Common myeloid progenitor, CD34-positive (primary cell): ENCODE measurements around the gene RBM39.

Experiments
- CTCF ChIA-PET: fragments of 350-600 bp; sonication (Branson Sonifier 250); formaldehyde crosslinking; loops from one replicate; lab custom pipeline; 2021; ENCODE audit warnings: antibody characterized with exemption; lab: Charles Lee
- POLR2A ChIA-PET: fragments of 350-600 bp; sonication (Branson Sonifier 250); formaldehyde crosslinking; loops from one replicate; lab custom pipeline; 2021; ENCODE audit warnings: antibody characterized with exemption; lab: Charles Lee
- DNase-seq, 3 donors: peaks; one replicate each; pipeline versions ENCODE4 v3.0.0 to v3.0.0-alpha.2; 2013
- H3K27ac ChIP-seq, 2 experiments: 1 replicate in 1 of 2; 2 replicates in 1 of 2; pipeline ENCODE4 v1.7.0; 2013; ENCODE audit warnings: inconsistent platforms in 2 of 2, low read length in 2 of 2, mild to moderate bottlenecking in 2 of 2, low read depth in 1 of 2, moderate library complexity in 1 of 2; ENCODE audit not compliant: severe bottlenecking in 2 of 2, insufficient read depth in 1 of 2, poor library complexity in 1 of 2
- H3K27me3 ChIP-seq, 5 experiments: replicated peaks in 2 of 5; 1 replicate in 3 of 5; 2 replicates in 2 of 5; pipeline versions ENCODE4 v1.6.1 to v1.7.0; 2013; ENCODE audit warnings: low read length in 4 of 5, mild to moderate bottlenecking in 2 of 5, moderate library complexity in 2 of 5, inconsistent platforms in 1 of 5; ENCODE audit not compliant: insufficient read depth in 5 of 5, control insufficient read depth in 4 of 5
- H3K36me3 ChIP-seq, 4 experiments: 1 replicate in 2 of 4; 2 replicates in 2 of 4; pipeline versions ENCODE4 v1.6.1 to v1.7.0; 2013; ENCODE audit warnings: low read length in 3 of 4, control low read depth in 1 of 4, mild to moderate bottlenecking in 1 of 4; ENCODE audit not compliant: control insufficient read depth in 4 of 4, insufficient read depth in 4 of 4
- H3K4me1 ChIP-seq, 4 experiments: 1 replicate in 3 of 4; 2 replicates in 1 of 4; pipeline versions ENCODE4 v1.6.1 to v1.7.1; 2013; ENCODE audit warnings: low read length in 3 of 4, mild to moderate bottlenecking in 3 of 4, control low read depth in 1 of 4, inconsistent platforms in 1 of 4, moderate library complexity in 1 of 4; ENCODE audit not compliant: control insufficient read depth in 4 of 4, insufficient read depth in 4 of 4; ENCODE audit errors: control extremely low read depth in 1 of 4
- H3K4me3 ChIP-seq, 7 experiments: 1 replicate in 4 of 7; 2 replicates in 3 of 7; pipeline versions ENCODE4 v1.5.1 to v1.7.0; 2013; ENCODE audit warnings: mild to moderate bottlenecking in 7 of 7, low read length in 6 of 7, moderate library complexity in 6 of 7, inconsistent platforms in 2 of 7, low read depth in 2 of 7, control low read depth in 1 of 7; ENCODE audit not compliant: insufficient read depth in 4 of 7, control insufficient read depth in 1 of 7; ENCODE audit errors: extremely low read depth in 1 of 7
- H3K9me3 ChIP-seq, 5 experiments: 1 replicate in 4 of 5; 2 replicates in 1 of 5; pipeline versions ENCODE4 v1.6.1 to v1.7.1; 2013; ENCODE audit warnings: low read length in 4 of 5, mild to moderate bottlenecking in 2 of 5, inconsistent platforms in 1 of 5, low read depth in 1 of 5, moderate library complexity in 1 of 5; ENCODE audit not compliant: control insufficient read depth in 4 of 5, insufficient read depth in 2 of 5; ENCODE audit errors: control extremely low read depth in 1 of 5
- WGBS: methylation state at CpG from one replicate; pipeline ENCODE4 v1.1.5; 2013; ENCODE audit not compliant: insufficient coverage; 5-methylcytosine and 5-hydroxymethylcytosine counted together

Gene RBM39

DNA sequence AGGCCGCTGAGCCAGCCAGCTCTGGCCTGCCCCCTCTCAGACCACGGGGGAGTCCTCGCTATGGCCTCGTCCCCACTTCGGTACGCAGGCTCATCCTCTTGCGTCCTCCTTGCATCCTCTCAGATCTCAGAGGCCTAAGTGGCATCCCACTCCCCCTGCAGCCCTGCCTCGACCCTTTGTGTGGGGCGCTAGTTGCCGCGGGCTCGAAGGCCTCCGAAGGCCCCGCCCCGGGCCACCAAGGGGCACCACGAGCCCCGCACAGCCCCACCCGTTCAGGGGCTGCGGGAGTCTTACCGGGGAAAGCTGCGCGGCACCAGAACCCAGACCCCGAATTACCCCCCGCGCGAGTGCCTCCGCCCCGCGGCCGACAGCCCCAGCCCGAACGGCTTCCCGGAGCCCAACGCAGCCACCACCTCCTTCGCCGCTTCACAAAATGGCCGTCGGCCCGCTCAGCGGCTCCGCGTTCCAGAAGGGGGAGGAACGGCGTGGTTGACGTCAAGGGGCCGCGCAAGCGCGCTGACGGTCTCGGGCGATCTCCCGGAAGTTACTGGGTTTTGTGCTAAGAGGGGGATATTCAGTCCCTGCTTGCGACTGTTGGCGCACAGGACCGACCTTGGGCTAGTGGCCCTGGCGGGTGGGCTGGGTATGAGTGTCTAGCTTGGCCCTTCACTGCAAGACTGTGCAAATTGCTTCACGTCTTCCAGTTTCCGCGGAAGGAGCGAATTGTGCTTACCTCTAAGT is 77.4 kb downstream of the RBM39 start, which contains the start of the genes CPNE1 and RBM12:
TSS of gene CPNE1 (minus strand) at position 435 of the 741 bp plus-strand sequence. CDS start 31,977 bp downstream, outside the sequence.
TSS of gene RBM12 (minus strand) at position 435 of the 741 bp plus-strand sequence. CDS start 9,578 bp downstream, outside the sequence.
- no peaks in the 10 kb centered on the region for H3K27me3 ChIP-seq
- H3K27ac ChIP-seq, result peak within 1 kb of the TSS; percentile 97 to 99
- POLR2A ChIA-PET, result interaction anchor here (0.8 to 2.7 kb wide), 7 partner anchors 10 to 68 kb away, joined by 3 to 9 read pairs (median 4); partner anchors contain the start of genes NFS1, ROMO1 and SPAG4
- H3K4me3 ChIP-seq, result peak within 1 kb of the TSS; percentile 62 to 93 (median 80)
- H3K4me1 ChIP-seq, result peaks cover 30 to 47% (median 41%) of the 10 kb centered on the region in 4 experiments
- H3K36me3 ChIP-seq, result peaks cover 0 to 11% (median 9%) of the 10 kb centered on the region in 4 experiments
- under 1% methylated on average over 54 of the region's 61 CpGs for WGBS
- H3K9me3 ChIP-seq, result no peaks in the 10 kb centered on the region
- DNase-seq, result peak; percentile 95 to 98 (median 97)
- CTCF ChIA-PET, result interaction anchor here (1.0 to 2.4 kb wide), 9 partner anchors 9 to 63 kb away, joined by 3 to 7 read pairs (median 5); partner anchors contain the start of genes NFS1, ROMO1 and SPAG4

DNA sequence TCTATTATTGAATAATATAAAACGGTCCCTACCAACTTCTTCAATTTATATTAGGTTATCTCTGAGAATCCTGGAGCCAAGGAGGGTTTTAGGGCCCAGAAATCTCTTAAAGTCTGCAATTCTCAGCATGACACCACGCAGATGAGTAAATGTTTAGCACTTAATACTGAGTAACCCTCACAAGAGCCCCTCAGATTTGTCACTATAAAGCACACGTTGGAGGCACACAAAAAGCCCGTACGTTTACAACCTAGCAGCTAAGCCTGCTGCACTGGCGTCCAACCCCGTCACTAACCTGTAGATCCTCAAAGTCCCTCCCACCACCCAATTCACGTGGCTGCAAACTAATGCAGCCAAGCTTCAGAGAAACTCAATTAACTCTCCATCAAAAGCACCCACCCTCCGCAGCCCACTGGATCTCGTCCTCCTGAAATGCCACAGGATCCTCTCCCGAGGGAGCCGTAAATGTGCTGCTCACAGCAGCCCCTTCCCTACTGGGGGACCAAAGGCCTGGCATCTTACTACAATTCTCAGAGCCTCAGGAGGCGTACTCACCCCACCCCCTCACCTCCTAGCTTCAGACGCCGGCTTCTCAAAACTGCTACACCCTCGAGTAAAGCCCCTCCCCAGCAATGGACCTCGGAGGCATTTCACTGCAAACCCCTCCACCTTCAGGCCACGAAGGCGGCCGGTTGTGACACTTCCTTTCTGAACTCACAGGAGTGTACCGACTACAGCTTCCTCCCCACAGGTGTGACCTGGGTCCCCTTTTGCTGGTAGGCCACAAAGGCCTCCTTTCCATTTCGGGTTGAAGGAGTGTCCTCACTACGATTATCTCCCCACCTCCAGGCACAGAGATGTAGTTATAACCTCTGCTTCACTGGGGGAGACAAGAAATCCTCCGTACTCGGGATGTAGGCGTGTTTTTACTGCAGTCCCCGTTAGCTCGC is 78.3 kb downstream of the RBM39 start:
- Histone ChIP-seq H3K27ac (peak overlapping the region; percentile 97 to 99), H3K27me3 (no peaks in the 10 kb centered on the region), H3K4me1 (peaks cover 30 to 47% (median 41%) of the 10 kb centered on the region in 4 experiments), H3K4me3 (peak overlapping the region; percentile 62 to 93 (median 80)), H3K9me3 (no peaks in the 10 kb centered on the region), H3K36me3 (peaks cover 0 to 7% (median 2%) of the 10 kb centered on the region in 4 experiments)
- 0% methylated on average over 24 of the region's 28 CpGs for WGBS
- POLR2A ChIA-PET, result interaction anchor here (0.8 to 2.7 kb wide), 8 partner anchors 9 to 67 kb away, joined by 3 to 9 read pairs (median 4); partner anchors contain the start of genes NFS1, ROMO1 and SPAG4
- DNase-seq, result peak; percentile 50 to 74 (median 68)
- CTCF ChIA-PET, result interaction anchor here (0.6 to 2.4 kb wide), 11 partner anchors 8 to 54 kb away, joined by 3 to 7 read pairs (median 4); partner anchors contain the start of genes NFS1, ROMO1 and SPAG4

DNA sequence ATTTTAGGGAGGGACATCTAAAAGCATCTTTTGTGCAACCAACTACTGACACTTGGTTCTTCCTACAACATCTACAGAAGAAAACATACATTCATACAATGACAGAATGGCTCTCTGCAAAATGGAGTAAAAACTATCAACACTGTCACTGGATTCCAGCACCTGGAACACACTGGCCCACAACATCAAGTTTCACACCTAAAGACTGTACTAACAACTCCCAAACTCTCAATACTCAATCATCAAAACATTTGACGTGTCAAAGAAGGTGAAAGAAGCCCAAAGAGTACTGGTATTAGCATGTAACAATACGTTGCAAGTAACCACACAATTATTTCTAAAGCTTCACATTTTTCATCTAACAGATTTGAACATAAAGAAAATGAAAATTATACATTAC is 79.5 kb downstream of the RBM39 start:
- WGBS, result 50% methylated on average over 2 of the region's 2 CpGs
- peaks cover 0 to 2% (median 0%) of the 10 kb centered on the region in 4 experiments for H3K36me3 ChIP-seq
- no peak for DNase-seq
- peaks cover 30 to 49% (median 45%) of the 10 kb centered on the region in 4 experiments for H3K4me1 ChIP-seq
- H3K27me3 ChIP-seq, result no peaks in the 10 kb centered on the region
- H3K4me3 ChIP-seq, result peak overlapping the region in 5 of 7 experiments; percentile 40 to 93 (median 80)
- H3K9me3 ChIP-seq, result no peaks in the 10 kb centered on the region
- ChIA-PET CTCF (interaction anchor here (2.4 kb wide), 1 partner anchor 37 kb away, joined by 6 read pairs; the partner anchor contains the start of genes NFS1 and ROMO1), POLR2A (interaction anchor here (2.7 kb wide), 1 partner anchor 46 kb away, joined by 9 read pairs; the partner anchor contains the start of gene SPAG4)
- peak overlapping the region in 1 of 2 experiments; percentile 99 for H3K27ac ChIP-seq

DNA sequence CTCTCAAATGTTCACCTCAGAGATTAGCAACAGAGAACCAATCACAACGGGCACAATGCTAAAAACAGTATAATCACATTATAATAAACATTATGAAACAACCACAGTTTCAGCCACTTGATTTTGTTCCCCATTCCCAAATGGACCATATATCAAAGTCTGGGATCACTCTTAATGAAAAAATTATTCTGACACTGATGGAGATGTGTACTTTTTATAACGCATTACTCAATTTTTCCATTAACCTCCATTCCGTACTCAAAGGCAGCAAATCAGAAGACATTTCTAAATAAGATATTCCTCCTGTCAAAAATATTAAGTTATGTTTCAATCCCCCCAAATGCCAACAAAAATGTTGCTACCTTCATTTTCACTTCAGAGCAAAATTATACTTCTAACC is 80.2 kb downstream of the RBM39 start:
- POLR2A ChIA-PET, result interaction anchor here (0.6 kb wide), 1 partner anchor 48 kb away, joined by 5 read pairs; no protein-coding TSS in a partner anchor
- Histone ChIP-seq H3K4me1 (peaks cover 30 to 56% (median 47%) of the 10 kb centered on the region in 4 experiments), H3K4me3 (peak overlapping the region in 3 of 7 experiments; percentile 80 to 93 (median 86)), H3K9me3 (no peaks in the 10 kb centered on the region), H3K27me3 (no peaks in the 10 kb centered on the region), H3K36me3 (peaks cover 0 to under 1% (median 0%) of the 10 kb centered on the region in 4 experiments), H3K27ac (no peak overlapping the region)
- CTCF ChIA-PET, result interaction anchor here (1.1 to 1.5 kb wide), 2 partner anchors 9 to 45 kb away, joined by 4 read pairs; no protein-coding TSS in a partner anchor
- no peak for DNase-seq
- 83% methylated on average over 1 of the region's 3 CpGs for WGBS

DNA sequence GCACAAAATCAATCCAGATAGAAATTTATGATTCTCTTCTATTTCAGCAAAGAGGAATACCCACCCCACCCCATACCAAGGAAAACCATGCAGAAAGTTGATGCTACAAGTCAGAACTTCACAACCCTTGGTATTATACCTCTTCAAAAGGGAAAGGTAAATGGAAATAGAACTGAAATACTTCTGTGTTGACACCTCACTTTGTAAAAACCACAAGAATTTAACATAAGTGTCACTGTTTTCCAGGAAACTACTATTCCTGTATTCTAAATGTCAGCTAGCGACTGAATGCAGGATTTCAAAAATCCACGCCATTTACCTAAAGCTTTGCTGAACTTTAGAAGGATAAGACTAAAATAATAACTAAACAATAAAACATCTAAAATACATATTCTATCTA is 81.0 kb downstream of the RBM39 start:
- no peaks in the 10 kb centered on the region for H3K9me3 ChIP-seq
- WGBS, result no CpG with 5 or more reads among the region's 2 CpGs
- no peak for DNase-seq
- ChIA-PET CTCF (interaction anchor here (0.5 to 1.5 kb wide), 3 partner anchors 10 to 44 kb away, joined by 3 to 4 read pairs (median 4); no protein-coding TSS in a partner anchor), POLR2A (interaction anchor here (0.6 to 0.7 kb wide), 2 partner anchors 15 to 787 kb away, joined by 3 to 4 read pairs; no protein-coding TSS in a partner anchor)
- peaks cover 0 to 6% (median under 1%) of the 10 kb centered on the region in 4 experiments for H3K36me3 ChIP-seq
- H3K27me3 ChIP-seq, result no peaks in the 10 kb centered on the region
- H3K4me1 ChIP-seq, result peaks cover 30 to 57% (median 47%) of the 10 kb centered on the region in 4 experiments
- no peak overlapping the region for H3K27ac ChIP-seq
- peak overlapping the region in 3 of 7 experiments; percentile 53 to 86 (median 80) for H3K4me3 ChIP-seq
